BJ (cell line): ENCODE data around the gene C14orf119. TPM values are rescaled to one million over a fixed set of nuclear protein-coding genes. Genes with fewer than 3 reads are reported as not detected.

Experiments used
- CTCF ChIA-PET: fragments of 350-600 bp; formaldehyde crosslinking; extraction: SDS; loops from one replicate; lab custom pipeline; 2021; ENCODE audit warnings: antibody characterized with exemption, inconsistent platforms; lab: Yijun Ruan, JAX
- POLR2A ChIA-PET: fragments of 300-600 bp; sonication (Branson Sonifier 250); formaldehyde crosslinking; extraction: SDS; loops from one replicate; lab custom pipeline; 2021; ENCODE audit warnings: antibody characterized with exemption; lab: Charles Lee
- DNase-seq: peaks from one replicate; pipeline ENCODE4 v3.0.0-alpha.2; 2011; ENCODE audit warnings: low read depth
- H3K27me3 ChIP-seq: 2 replicates; pipeline ENCODE4 v1.6.0; 2011; ENCODE audit warnings: low read length; ENCODE audit not compliant: control insufficient read depth, insufficient read depth
- H3K36me3 ChIP-seq: 2 replicates; pipeline ENCODE4 v1.5.1; 2011; ENCODE audit warnings: low read length; ENCODE audit not compliant: control insufficient read depth, insufficient read depth
- H3K4me3 ChIP-seq: 2 replicates; pipeline ENCODE4 v1.5.1; 2011; ENCODE audit warnings: low read depth, mild to moderate bottlenecking, control low read depth, low read length
- CTCF ChIP-seq: IDR thresholded peaks from 2 replicates; pipeline ENCODE4 v1.5.1; 2011; ENCODE audit warnings: low read depth, mild to moderate bottlenecking, control low read depth, inconsistent platforms, low read length, moderate library complexity; ENCODE audit not compliant: insufficient read depth
- polyA plus RNA-seq: library from polyadenylated mRNA; depleted of rRNA; stranded (reverse); fragments of >200 nt; gene quantifications from 2 replicates; pipeline ENCODE4 v1.2.3, GENCODE V29; 2011

Gene C14orf119
- polyA plus RNA-seq, 1 experiment: 104 TPM

GRCh38 chr14:23112359-23113178 lies 17.3 kb downstream of the C14orf119 start:
- H3K27me3 ChIP-seq: peaks cover 1% of the 10 kb centered on the region; the same call in 1 of the 2 replicates
- ChIA-PET POLR2A (interaction anchor here (1.2 kb wide), 1 partner anchor 17 kb away, joined by 3 read pairs; the partner anchor contains the start of genes ACIN1 and C14orf119), CTCF (interaction anchor here (1.0 to 24.8 kb wide), 16 partner anchors 8 to 218 kb away, joined by 3 to 815 read pairs (median 6); partner anchors contain the start of genes ACIN1, AJUBA, C14orf119 and CDH24)
- no peak for DNase-seq
- no peak overlapping the region for H3K4me3 ChIP-seq
- no peak for TF ChIP-seq CTCF
- no peaks in the 10 kb centered on the region for H3K36me3 ChIP-seq

- Histone ChIP-seq H3K4me3 (no peak overlapping the region), H3K36me3 (no peaks in the 10 kb centered on the region), H3K27me3 (peaks cover 1% of the 10 kb centered on the region; the same call in 1 of the 2 replicates)
- TF ChIP-seq CTCF: no peak
- ChIA-PET POLR2A (no interaction called here), CTCF (interaction anchor here (1.1 to 24.8 kb wide), 14 partner anchors 10 to 219 kb away, joined by 3 to 815 read pairs (median 8); partner anchors contain the start of genes ACIN1, AJUBA, C14orf119 and CDH24)
- no peak for DNase-seq
Observed at GRCh38 chr14:23113431-23114119, 18.3 kb downstream of the C14orf119 start.

GRCh38 chr14:23114120-23114458 lies 18.8 kb downstream of the C14orf119 start:
- no peak for DNase-seq

GRCh38 chr14:23114669-23115038 lies 19.3 kb downstream of the C14orf119 start:
- no peak for DNase-seq

More at GRCh38 chr14:23114120-23114458, 18.8 kb downstream of the C14orf119 start:
- CTCF ChIA-PET: interaction anchor here (1.1 to 24.8 kb wide), 8 partner anchors 10 to 128 kb away, joined by 4 to 815 read pairs (median 62); partner anchors contain the start of genes CDH24 and SLC7A8
- Histone ChIP-seq H3K36me3 (no peaks in the 10 kb centered on the region), H3K27me3 (peaks cover 1% of the 10 kb centered on the region; the same call in 1 of the 2 replicates), H3K4me3 (no peak overlapping the region)
- TF ChIP-seq CTCF: no peak
- POLR2A ChIA-PET: no interaction called here

More at GRCh38 chr14:23114669-23115038, 19.3 kb downstream of the C14orf119 start:
- no peak for TF ChIP-seq CTCF
- ChIA-PET POLR2A (no interaction called here), CTCF (interaction anchor here (1.1 to 24.8 kb wide), 8 partner anchors 10 to 150 kb away, joined by 3 to 815 read pairs (median 26); partner anchors contain the start of gene SLC7A8)
- Histone ChIP-seq H3K27me3 (peaks cover 1% of the 10 kb centered on the region; the same call in 1 of the 2 replicates), H3K36me3 (no peaks in the 10 kb centered on the region), H3K4me3 (no peak overlapping the region)
